NCI-H2196 (cell line): ENCODE measurements around the gene FBP1.
"Not testable (repeated sequence)": the region's sequence is repeated elsewhere in the genome, so short reads cannot be mapped to it uniquely, and the experiment has no call there.

Experiments
- DNase-seq: peaks from one replicate; lab custom pipeline; 2025; ENCODE audit not compliant: unreplicated experiment; lab: John Stamatoyannopoulos, UW

Gene FBP1

DNA sequence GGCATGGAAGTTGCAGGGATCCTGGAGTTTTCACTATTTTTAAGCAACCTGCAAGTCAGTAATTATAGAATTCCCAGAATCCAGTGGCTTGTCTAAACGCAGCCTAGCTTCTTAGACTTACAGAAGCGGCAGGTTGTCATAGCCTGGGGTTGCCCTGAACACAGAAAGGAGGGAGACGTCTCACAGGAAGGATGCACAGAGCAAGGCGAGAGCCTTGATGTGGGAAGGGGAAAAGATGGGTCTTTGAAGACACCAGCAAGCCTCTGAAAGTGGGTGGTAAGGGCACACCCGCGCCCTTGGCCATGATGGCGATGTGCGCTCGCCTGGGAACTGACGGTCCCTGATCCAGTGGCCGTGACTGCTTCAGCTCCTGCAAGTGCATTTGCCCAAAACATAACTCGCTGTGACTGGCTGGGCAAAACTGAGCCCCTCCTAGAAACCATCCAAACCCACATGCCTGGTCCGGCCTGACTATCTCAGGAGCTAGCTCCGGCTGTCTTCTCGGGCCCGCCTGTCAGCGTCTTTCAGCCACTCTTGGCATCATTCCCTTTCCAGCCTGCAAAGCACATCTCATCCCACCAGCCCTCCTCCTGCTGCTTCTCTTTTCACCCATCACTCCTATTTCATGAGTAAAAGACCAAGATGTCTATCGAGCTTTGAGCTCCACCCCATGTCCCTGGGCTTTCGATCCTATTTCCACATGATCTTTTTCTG is 17.1 kb downstream of the FBP1 start:
- DNase-seq = no peak

DNA sequence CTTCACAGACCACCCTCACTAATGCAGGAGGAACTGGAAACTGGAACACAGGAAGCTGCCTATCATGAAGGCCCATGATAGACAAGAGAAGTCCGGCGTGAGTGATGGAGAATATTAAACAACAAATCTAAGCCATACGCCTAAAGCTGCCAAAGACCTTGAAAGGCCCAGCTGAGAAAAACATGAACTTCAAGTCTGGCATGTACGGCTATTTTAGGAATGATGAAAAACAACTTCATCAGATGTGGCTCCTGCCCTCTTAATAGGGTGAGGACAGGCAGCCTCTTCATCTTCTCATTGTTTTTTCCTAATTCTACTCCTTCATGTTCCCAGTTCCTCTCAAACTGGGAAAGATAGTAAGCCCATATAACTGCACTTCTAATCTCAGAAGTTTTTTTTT is 20.3 kb downstream of the FBP1 start:
- DNase-seq = no peak

DNA sequence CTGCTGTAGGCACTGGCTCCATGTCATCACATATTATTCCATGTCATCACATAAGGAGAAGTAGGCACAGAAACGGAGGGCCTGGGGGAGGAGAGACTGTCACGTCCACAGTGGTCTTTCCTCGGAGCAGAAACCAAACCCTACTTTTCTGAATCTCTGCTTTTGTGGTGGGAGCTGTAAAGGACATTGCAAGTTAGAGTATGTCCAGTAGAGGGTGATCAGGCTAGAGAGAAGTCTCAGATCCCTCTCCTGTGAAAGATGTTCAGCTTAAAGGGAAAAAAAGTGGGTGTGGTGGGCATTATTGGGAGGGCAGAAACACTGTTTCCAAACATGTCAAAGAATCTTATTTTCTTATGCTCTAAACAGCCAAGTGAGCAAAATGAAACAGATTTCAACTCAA is 26.3 kb downstream of the FBP1 start:
- no peak for DNase-seq

DNA sequence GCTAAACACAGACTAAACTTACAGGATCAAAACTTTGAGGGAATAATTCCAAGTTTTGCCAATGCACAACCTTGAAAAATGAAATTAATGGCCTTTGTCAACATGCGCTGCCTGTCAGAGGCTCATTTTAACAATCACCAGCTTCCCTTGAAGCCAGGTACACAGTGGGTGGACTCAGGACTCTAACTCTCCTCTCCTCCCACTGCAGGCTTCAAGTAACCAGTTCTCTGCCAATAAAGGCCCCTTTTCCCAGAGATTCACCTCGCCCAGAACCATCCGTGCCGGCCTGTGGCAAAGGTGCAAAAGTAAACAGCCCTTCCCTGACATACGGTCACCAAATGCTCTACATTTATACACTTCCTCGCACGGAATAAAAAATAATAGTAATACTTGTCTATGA is 27.2 kb downstream of the FBP1 start:
- no peak for DNase-seq

DNA sequence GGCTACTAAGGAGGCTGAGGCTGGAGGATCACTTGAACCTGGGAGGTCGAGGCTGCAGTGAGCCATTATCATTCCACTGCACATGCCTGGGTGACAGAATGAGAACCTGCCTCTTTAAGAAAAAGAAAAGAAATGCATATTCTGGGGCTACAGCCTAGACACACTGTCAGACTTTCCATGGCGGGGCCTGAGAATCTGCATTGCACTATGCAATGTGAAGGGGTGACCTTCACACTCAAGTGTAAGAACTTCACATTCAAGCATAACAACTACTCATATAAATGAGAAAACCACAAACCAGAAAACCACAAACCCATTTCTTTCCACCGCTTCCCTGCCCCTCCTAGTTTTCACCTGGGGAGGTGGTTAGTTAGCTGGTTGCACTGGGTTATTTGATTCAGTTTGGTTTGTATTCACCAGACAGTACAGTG is 27.7 kb downstream of the FBP1 start:
- DNase-seq = no peak

DNA sequence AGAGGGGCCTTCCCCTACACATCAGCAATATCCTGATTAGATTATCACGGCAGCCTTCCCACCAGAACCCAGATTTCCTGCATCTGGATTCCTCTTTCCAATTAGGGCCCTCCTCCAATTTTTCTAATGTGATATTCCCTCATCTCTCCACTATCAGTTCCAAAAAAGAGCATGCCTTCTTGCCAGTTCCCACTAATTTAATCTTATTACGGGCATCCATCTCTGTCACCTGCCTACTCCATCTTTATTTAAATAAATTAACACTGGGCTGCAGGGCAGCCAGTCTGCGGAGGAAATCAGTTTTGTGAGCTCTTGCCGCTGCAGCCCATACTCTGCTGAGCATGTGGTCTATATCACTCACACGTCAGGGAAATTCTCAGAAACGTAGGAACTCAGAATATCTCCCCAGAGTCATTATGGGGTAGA is 29.1 kb downstream of the FBP1 start:
- no peak for DNase-seq

DNA sequence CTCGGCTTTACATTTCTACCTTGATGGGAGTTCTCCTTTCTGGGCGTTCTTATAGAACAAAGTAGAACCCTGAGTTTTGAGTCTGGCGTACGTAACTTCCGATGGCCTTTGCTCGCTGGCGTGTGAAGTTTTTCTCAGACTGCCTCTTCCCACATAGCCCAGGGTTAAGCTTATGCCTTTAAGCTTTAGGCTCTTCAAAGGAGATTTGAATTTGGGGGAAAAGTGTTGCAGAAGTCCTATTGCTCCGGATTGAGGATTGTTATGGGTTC is 32.0 kb downstream of the FBP1 start:
- DNase-seq = no peak

DNA sequence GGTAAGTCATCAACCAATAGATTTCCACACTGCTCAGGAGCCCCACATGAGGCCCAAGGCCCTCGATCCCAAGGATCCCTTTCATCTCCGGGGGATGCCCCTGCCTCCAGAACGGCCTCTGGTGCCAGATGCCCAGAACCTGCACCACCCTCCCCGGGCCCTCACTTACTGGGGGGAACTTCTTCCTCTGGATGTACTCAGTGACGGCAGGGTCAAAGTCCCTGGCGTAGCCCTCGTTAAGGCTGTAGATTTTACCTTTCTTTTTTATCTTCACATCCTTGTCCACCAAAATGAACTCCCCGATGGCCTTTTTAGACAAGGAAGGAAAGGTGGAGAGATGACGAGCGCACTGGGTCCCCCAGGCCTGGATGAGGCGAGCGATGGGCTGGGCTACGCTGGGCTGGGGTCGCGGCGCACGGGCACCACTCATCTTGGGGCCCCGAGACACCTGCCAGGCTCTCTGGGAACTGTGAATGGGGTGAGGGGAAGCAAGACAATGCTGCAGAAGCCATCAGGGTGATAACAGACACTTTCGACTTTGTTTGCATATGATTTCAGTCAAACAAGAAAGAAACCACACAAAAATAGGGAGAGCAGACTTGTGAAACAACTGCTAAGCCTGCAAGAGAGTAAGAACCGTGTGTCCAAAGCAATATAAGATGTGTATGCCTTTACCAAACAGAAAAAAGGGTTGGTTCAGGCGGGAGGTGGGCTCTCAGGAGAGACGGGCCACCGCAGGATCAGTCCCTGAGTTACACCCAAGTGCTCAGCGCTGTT is 32.5 kb downstream of the FBP1 start:
- DNase-seq = no peak

DNA sequence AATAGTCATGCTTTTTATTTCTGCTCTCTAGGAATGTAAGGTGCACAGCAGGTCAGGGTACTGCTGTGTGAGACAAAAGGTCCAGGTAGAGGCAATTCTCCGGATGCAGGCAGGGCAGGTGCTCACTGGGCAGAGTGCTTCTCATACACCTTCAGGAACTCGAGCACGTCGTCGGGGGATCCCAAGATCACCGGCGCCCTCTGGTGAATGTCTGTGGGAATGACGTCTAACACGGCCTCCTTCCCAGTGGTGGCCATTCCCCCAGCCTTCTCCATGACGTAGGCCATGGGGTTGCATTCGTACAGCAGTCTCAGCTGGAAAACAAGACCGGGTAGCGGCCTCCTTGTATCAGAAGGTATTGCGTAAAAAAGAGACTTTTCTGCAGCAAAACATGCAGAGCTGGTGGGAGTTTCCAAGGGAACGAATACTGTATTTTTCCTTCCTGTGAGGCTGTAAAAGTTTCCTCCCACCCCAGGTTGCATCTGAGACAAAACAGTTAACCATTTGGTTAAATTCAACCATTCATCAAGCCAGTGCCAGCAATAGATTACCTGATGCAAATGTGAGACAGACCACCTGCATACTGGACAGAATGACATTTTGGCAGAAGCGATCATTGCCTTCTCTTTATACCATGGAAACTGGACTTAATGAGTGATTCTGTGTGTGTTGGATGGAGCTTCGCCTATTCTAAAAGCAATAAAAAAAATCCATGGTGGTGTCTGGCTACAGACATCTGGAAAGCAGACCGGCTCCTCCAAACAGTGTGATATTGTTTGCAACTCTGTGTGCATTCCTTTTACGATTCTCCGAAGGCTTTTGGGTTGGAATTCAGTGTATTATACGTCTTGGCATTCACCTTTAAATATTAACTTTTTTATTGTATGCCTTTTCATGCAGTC is 35.8 kb downstream of the FBP1 start:
- DNase-seq = peak; percentile 78

DNA sequence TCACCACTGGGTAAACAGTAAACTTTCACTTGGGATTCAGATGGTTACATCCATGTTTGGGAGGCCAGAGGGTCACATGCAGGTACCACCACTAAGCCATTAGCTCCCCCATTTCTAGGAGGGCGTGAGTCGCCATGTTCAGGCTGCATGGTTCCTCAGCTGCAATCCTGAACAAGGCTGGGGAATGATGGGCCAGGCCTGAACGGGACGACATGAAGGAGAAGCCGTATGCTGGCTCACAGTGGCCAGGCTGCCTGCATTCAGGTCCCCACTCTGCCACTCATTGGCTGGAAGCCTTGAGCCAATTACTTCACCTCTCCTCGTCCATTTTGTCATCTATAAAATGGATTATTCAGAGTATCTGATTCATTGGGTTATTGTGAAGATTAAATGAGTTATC is 36.7 kb downstream of the FBP1 start:
- no peak for DNase-seq

DNA sequence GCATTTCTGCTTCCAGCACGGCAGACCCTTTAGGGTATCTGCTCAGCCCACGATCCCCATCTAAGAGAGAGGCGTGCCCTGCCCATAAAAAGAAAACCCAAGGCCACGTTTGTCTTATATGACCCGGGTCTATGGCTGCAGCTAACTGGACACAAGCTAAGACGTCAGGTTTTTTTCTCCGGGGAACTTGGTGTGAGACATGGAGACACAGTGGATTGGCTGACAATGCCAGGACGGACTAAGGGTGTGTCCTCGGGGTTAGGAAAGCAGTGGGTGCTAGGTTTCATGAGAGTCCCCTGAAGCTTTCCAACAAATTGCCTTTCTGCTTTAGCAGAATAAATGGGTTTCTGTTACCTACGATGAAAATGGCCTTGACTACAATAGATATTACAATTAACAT is 38.6 kb downstream of the FBP1 start:
- DNase-seq = no peak

DNA sequence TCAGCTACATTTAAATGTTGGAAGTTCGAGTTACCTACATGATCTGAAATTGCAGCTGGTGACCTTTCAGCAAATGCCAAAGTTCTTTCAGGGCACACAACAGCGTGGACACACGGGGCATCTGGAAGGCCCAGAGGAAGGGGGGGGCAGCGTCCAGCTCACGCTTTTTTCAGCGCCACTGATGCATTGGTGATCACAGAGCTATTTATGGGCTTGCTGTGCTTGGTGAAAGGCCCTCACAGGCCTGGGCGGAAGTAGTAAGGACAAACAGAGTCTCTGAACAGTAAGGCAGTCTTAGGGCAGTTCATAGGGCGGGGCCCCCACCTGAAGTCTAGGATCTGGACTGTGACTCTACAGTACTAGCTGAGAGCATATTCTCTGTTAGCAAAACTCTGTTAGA is 39.1 kb downstream of the FBP1 start:
- DNase-seq = no peak

DNA sequence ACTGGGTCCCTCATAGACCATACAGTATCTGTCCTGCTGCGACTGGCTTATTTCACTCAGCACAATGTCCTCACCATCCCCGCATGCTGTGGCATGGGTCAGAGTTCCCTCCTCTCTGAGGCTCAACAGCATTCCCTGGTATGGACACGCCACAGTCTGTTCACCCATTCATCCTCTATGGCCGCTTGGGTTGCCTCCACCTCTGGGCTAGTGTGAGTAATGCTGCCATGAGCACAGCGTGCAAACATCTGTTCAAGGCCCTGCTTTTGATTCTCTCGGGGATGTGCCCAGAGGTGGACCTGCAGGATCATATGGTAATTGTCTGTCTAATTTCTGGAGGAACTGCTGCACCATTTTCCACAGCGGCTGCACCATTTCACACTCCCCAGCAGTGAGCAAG is 40.2 kb downstream of the FBP1 start:
- DNase-seq = no peak

DNA sequence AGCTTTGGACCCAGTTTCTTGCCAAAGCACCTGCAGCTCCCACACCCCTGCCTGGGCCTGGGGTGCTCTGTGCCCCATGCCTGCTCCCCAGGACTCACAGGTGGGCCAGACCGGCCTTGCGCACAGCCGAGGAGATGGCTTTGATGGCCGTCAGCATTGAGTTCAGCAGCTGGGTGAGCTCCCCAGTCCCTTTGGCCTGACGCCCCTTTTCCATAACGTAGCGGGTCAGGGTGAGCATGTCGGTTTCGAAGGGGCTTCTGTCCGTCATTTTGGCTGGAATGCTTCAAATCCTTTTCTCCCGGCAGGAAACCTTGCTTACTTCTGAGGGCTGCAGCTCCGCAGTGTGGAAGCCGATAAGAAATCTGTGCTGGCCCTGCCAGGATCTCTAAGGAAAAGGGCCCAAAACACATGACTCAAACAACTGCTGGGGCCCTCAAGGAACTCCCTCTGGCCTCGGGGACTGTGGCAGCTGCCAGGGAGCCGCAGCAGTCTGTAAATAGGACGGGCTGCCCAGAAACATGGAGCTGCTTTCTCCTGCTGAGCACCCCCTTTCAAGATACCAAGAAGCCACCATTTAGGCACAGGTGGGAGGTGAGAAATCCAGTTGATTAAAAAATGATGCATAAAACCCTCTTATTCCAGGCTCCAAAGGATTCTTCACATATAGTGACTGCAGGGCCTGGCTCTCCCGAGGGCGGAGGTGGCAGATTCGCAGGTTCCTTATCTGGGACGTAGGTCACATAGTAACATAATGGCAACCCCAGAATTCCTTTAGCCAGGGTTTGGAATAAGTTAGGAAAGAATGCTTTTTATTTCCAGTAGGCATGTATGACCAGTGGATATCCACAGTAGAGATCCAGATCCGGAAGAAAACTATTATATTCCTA is 45.6 kb downstream of the FBP1 start, which contains the start of gene FBP2:
TSS of gene FBP2 (minus strand) at position 366 of the 887 bp plus-strand sequence. CDS start at position 268, 98 bp downstream.
- no peak for DNase-seq

DNA sequence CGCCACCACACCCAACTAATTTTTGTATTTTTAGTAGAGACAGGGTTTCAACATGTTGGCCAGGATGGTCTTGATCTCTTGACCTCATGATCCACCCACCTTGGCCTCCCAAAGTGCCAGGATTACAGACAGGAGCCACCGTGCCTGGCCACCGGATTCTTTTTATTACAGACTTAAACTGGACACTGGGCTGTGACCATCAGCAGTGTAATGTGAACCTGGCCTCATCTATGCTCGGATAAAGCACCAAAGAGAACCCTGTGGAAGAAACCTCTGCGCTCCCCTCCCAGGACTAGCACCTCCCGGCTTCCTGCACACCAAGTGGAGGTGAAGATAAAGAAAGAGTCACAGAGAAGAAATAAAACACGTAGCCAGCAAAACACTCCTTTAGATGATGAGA is 46.6 kb downstream of the FBP1 start:
- not testable (repeated sequence) for DNase-seq

DNA sequence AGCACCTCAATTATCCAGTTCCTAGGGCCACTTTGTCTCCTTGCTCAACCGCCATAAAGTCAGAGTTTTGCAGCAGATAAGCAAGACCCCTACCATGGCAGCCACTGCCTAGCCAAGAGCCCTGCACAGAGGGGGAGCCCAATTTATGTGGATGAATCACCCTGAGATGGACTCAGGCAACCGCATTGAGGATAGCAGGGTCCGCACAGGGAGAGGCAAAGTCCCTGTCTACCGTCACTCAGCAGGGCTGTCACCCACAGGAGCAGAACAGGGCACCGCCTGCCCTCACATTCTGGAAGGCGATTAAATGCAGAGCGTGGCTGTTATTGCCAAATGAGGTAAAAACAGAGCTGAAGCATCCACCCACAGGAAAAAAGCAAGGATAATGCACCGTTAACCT is 47.4 kb downstream of the FBP1 start:
- DNase-seq = no peak

DNA sequence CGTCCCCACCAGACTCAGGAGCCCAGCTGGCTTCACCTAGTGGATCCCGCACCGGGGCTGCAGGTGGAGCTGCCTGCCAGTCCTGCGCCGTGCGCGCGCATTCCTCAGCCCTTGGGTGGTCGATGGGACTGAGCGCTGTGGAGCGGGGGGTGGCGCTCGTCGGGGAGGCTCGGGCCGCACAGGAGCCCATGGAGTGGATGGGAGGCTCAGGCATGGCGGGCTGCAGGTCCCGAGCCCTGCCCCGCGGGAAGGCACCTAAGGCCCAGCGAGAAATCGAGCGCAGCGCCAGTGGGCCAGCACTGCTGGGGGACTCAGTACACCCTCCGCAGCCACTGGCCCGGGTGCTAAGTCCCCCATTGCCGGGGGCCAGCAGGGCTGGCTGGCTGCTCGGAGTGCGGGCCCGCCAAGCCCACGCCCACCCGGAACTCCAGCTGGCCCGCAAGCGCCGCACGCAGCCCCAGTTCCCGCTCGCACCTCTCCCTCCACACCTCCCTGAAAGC is 48.2 kb downstream of the FBP1 start:
- DNase-seq = not testable (repeated sequence)

DNA sequence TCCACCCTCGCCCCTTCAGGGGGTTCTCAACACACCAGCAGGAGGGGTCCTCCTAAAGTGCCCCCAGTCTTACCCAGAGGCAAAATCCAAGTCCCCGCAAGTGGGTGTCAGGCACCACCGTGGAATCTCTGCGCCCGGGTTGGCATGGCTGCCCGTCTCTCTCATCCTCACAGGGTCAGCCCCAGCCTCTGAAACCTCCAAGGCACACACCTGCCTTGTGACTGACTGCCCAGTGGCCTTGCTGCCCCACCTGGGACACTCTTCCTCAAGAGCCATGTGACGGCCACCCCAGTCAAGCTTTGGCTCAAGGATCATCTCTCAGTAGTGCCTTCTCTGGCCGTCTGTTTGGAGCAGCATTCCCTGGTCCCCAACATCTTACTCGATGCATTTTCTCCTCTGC is 50.6 kb downstream of the FBP1 start:
- DNase-seq = no peak

DNA sequence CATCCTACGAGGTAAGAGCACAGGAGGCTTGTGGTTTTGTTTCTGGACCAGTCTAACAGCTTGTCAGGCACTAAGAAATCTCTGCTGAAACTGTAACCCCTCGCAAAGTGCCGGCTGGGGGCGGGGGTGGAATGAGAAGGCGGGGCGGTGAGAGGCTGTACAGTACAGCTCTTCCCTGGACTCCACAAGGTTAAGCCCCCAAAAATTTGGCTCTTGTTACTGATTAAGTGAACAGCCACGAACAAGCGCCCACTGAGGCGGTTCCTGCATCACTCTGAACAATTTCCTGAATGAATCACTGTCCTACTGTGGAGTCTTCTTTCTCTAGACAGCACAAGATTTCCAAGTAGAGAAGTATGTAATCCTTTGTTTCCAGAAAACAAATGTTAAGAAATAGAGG is 52.5 kb downstream of the FBP1 start:
- no peak for DNase-seq

DNA sequence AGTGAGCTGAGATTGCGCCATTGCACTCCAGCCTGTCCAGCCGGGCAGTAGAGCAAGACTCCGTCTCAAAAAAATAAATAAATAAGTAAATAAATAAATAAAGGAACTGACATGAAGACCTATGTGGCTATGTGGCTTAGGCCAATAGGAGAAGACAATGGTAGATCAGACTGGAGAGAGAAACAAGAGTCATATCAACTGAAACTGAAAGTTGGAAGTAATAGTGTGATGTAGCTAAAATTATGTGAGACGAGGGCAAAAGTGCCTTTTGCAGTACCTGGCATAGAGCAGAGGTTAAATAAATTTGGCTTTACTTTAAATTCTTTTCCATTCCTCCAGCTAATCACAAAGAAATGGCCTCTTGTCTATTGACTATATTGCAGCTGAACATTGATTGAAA is 53.0 kb downstream of the FBP1 start:
- no peak for DNase-seq

DNA sequence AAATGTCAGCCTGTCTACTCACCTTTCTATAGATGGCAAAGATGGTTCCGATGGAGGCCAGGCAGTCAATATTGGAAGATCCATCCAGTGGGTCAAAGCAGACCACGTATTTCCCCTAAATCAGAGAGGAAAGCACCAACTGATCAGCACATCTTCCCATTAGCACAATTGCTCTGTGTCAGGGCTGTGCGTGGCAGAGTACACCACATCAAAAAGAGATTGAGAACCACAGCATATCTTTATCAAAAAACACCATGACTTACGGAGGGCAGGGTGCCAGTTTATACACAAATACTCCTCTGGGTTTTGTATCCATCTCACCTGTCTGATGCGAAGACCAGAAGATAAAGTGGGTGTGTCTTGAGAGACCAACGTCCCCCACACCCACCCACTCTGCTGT is 54.8 kb downstream of the FBP1 start:
- DNase-seq = no peak
